Measurements from ENCODE around the gene GARIN5B.
"Not testable (repeated sequence)": the region's sequence is repeated elsewhere in the genome, so short reads cannot be mapped to it uniquely, and the experiment has no call there.

DNA sequence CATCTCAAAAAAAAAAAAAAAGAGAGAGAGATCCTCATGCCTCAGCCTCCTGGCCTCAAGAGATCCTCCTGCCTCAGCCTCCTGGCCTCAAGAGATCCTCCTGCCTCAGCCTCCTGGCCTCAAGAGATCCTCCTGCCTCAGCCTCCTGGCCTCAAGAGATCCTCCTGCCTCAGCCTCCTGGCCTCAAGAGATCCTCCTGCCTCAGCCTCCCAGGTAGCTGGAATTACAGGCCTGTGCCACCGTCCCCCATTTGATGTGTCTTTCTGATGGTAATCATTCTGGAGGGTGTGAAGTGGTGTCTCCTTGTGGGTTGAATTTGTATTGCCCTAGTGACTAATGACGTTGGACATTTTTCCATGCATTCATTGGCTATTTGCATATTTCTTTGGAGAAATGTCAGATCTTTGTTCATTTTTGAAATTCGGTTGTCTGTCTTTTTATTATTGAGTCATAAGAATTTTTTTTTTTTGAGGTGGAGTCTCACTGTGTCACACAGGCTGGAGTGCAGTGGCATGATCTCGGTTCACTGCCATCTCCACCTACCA is 34.2 kb downstream of the GARIN5B start:
- TF ChIP-seq, protein P1, sequence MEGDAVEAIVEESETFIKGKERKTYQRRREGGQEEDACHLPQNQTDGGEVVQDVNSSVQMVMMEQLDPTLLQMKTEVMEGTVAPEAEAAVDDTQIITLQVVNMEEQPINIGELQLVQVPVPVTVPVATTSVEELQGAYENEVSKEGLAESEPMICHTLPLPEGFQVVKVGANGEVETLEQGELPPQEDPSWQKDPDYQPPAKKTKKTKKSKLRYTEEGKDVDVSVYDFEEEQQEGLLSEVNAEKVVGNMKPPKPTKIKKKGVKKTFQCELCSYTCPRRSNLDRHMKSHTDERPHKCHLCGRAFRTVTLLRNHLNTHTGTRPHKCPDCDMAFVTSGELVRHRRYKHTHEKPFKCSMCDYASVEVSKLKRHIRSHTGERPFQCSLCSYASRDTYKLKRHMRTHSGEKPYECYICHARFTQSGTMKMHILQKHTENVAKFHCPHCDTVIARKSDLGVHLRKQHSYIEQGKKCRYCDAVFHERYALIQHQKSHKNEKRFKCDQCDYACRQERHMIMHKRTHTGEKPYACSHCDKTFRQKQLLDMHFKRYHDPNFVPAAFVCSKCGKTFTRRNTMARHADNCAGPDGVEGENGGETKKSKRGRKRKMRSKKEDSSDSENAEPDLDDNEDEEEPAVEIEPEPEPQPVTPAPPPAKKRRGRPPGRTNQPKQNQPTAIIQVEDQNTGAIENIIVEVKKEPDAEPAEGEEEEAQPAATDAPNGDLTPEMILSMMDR (conservative IDR thresholded peaks at IDR 0.05; ENCODE audit: low read depth, low read length) = not testable (repeated sequence)
- TF ChIP-seq EZH2 (IDR thresholded peaks at IDR 0.05; ENCODE audit: borderline replicate concordance, low read depth, low read length, poor library complexity, severe bottlenecking) = not testable (repeated sequence)
